ENCODE measurements around the gene ANO10.
"Not testable (repeated sequence)": the region's sequence is repeated elsewhere in the genome, so short reads cannot be mapped to it uniquely, and the experiment has no call there.

ANO10 gene

DNA sequence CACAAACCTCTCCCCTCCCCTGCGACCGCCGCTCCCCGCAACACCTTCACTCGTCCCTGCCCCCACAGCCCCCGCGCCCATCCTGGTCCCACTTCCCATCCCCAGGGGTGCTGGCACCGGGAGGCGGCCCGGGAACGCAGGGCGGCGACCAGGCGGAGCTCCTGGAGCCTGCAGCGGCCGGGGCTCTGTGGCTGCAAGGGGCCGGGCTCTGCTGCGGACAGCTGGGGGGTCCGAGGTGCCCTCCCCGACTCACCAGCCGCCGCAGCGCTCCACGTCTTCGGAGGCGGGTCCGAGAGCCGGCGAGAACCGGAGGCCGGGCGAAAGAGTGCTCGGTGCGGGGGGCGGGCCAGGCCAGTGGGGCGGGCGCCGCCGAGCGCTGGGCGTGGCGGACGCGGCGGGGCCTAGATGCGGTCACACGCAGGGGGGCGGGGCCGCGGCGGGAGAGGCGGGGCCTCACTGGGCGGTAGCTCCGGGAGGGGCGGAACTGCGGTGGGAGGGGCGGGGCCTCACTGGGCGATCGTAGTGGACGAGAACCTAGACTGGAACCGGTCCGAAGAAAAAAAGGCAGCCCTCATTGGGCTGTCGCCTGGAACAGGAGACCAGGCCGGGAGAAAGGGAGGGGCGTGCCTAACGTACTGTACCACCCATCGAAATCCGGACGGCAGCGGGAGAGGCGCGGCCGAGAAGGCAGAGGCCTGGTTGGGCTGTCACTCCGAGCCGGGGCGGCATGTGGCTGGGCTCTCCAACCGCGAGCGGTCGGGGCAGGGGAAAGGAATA, at the start of gene ANO10:
Gene ANO10 (minus strand): TSS at position 356 of the 777 bp plus-strand sequence. CDS start 16,159 bp downstream, outside the sequence.
- peak; percentile 99 for DNase-seq

DNA sequence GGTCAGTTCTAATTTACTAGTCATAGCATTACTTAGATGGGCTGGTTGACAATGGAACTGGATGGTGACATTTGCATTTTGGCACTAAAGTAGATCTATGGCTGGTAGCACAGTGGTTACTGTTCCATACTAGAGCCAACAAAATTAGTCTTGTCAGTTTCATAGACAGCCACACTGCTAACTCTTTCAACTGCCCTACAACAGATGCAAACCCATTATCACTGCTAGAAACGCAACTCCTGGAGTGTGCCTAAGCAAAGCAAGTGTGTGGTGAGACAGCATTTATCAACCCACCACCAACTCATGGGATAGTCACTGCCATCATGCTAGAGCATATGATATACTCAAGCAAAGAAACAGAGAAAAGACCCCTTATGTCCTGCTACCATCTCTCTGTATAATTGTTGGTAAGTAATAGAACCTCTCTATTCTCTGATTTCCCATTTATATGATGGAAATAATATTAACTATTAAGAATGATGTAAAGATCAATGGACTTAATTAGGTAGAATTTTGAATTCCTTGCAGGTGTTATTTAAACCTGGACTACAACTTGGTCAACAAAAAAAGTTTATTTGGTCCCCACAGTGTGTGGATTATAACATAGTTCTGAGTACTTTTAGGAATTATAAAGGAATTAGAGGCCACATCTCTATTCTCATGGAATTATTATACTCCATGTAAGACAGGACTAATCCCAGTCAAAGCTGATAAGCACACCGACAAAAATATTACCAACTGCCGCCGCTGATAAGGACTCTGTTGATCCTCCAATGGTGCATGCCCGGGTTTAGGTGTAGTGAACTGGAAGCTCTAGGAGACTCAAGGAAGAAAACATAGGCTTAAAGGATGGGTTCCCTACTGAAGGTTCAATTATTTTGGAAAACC, 49.1 kb upstream of the ANO10 start:
- no peak for DNase-seq

DNA sequence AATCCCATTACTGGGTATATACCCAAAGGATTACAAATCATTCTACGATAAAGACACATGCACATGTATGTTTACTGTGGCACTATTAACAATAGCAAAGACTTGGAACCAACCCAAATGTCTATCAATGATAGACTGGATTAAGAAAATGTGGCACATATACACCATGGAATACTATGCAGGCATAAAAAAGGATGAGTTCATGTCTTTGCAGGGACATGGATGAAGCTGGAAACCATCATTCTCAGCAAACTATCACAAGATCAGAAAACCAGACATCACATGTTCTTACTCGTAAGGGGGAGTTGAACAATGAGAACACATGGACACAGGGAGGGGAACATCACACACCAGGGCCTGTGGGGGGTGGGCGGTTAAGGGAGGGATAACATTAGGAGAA, 43.2 kb upstream of the ANO10 start:
- DNase-seq: not testable (repeated sequence)

DNA sequence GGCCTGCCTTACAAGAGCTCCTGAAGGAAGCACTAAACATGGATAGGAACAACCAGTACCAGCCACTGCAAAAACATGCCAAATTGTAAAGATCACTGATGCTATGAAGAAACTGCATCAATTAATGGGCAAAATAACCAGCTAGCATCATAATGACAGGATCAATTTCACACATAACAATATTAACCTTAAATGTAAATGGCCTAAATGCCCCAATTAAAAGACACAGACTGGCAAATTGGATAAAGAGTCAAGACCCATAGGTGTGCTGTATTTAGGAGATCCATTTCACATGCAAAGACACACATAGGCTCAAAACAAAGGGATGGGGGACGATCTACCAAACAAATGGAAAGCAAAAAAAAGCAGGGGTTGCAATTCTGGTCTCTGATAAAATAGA, 39.6 kb upstream of the ANO10 start:
- DNase-seq: not testable (repeated sequence)

DNA sequence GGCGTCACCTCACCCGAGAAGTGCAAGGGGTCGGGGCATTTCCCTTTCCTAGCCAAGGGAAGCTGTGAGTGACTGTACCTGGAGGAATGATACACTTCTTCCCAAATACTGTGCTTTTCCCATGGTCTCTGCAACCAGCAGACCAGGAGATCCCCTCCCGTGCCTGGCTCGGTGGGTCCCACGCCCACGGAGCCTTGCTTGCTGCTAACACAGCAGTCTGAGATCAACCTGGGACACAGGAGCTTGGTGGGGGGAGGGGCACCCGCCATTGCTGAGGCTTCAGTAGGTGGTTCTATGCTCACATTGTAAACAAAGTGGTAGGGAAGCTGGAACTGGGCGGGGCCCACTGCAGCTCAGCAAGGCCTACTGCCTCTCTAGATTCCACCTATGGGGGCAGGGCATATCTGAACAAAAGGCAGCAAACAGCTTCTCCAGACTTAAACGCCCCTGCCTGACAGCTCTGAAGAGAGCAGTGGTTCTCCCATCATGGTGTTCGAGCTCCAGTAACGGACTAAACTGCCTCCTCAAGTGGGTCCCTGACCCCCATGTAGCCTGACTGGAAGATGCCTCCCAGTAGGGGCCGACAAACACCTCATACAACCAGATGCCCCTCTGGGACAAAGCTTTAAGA, 37.6 kb upstream of the ANO10 start:
- DNase-seq: no peak

DNA sequence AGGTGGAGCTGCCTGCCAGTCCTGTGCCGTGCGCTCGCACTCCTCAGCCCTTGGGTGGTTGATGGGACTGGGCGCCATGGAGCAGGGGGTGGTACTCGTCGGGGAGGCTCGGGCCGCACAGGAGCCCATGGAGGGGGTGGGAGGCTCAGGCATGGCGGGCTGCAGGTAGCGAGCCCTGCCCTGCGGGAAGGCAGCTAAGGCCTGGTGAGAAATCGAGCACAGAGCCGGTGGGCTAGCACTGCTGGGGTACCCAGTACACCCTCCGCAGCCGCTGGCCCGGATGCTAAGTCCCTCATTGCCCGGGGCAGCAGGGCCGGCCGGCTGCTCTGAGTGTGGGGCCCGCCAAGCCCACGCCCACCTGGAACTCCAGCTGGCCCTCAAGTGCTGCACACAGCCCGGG, 34.6 kb upstream of the ANO10 start:
- not testable (repeated sequence) for DNase-seq

DNA sequence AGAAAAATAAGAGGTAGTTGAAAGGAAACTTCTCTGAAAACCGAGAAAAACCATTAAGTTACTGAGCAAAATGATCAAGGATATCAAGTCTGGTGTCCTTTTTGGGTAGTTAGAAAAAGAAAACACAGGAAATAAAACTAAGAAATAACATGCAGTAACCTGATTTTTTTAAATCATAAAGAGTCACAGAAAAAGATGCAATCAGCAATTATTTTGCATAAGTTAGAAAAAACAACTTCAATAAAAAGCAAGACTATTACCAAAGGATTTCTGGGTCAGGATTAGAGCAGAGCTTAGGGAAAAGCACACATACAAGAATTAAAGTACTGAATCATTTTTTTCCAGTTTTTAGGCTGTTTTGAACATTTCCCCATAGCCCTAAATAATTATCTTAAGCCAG, 28.5 kb upstream of the ANO10 start:
- no peak for DNase-seq

- DNase-seq: no peak
These were observed 27.7 kb upstream of the ANO10 start for GRCh38 chr3:43649365-43649968.

GRCh38 chr3:43648957-43649356, 27.1 kb upstream of the ANO10 start:
- no peak for DNase-seq

DNA sequence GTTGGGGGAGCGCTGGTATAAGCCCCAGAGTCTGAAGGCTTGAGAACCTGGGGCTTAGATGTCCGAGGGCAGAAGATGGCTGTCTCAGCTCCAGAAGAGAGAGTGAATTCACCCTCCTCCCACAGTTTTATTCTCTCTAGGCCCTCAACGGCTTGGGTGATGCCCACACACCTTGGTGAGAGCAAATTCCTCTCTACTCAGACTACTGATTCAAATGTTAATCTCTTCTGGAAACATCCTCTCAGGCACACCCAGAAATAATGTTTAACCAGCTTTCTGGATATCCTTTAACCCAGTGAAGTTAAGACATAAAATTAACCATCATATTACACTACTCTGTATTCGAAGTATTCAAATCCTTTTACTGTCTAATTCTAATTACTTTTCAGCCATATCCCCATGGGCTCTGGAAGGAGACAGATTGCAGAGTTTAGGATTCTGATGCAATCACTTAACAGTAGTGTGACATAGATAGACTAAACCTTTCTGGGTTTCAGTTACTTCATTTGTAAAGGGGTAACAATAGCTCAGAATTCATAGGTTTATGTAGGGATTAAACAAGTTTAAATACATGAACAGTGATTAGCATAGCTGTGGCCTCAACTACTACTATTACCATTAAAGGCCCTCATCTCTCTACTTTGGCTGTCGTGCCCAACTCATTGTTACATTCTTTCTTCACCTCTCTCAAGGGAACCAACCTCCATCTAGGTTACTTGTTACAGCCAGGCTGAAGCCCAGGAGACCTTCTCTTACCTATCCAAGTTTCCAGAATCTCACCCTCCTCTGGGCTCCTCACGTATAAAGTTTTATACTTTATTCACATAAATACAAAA, 25.7 kb upstream of the ANO10 start:
- DNase-seq: no peak

- no peak for DNase-seq
These were observed 22.6 kb upstream of the ANO10 start for GRCh38 chr3:43644443-43644842.

- no peak for DNase-seq
These were observed 19.7 kb upstream of the ANO10 start for GRCh38 chr3:43641306-43642114.

GRCh38 chr3:43640681-43641080, 18.9 kb upstream of the ANO10 start:
- no peak for DNase-seq

DNA sequence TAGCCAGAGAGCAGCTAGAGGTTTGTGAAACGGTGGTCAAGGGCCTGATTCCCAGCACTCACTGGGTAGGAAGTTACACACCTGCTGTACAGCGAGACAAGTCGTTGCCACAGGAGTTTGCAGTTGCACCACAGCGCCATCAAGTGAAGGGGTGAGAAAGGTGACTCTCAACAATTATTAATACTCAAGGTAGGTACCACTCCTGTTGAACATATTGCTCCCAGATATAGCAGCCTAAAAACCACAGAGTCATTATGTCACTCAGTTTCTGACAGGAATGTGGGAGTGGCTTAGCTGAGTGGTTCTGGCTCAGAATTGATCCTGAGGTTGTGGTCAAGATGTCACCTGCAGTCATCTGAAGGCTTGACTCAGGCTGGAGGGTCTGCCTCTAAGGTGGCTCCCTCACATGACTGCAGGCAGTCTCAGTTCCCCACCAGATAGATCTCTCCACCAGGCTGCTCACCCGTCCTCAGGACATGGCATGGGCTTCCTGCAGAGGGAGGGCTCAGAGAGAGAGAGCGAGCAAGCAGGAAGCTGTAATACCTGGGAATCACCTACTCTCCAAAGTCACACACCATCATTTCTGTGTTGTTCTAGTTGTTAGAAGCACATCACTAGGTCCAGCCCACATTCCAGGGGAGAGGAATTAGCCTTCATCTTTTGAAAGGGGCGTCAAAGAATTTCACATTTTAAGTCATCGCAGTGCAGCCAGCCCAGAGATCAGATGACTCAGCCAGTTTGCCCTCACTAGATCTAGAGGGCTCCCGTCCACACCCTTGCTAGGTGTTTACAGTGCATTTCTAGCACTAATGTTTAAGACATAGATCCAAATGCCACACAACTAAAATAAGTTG, 17.0 kb upstream of the ANO10 start:
- no peak for DNase-seq

- DNase-seq: no peak
These were observed 15.9 kb upstream of the ANO10 start for GRCh38 chr3:43637702-43638101.

DNA sequence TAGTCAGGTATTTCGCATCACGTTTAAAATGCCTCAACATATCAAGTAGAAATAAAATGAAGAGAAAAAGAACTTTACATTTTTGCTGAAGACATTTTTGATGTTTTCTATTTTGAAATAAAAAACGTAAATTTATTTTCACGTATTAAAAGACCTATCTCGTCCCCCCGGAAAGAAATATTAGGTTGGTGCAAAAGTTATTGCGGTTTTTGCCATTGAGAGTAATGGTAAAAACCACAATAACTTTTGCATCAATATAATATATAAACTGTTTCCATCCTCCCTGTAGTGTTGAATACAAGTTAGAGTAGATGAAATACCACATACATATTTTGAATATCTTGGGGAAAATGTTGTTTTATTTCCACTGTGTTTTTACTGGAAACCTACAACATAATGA, 11.2 kb upstream of the ANO10 start:
- no peak for DNase-seq

DNA sequence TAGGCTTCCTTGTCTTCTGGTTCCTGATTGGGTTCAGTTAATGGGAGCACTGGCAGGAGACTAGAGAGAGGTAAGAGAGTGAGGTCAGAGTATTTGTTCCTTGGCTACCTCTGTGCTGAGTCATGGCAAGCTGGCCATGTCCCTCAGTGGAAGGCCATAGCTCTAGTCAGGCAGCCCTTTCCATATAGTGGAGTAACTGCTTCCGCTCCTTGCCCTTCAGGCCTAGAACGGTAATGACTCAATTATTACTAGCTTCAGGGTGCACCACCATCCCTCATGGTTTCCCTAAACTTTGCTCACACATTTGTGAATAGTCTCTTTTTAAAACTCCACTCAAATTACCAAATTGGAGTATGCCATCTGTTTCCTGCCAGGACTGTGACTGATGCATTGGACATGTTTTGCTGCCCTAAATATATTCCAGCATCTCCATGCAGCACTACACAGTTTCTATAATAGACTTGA, 10.5 kb upstream of the ANO10 start:
- DNase-seq: no peak

GRCh38 chr3:43629741-43630140, 7.9 kb upstream of the ANO10 start:
- no peak for DNase-seq

DNA sequence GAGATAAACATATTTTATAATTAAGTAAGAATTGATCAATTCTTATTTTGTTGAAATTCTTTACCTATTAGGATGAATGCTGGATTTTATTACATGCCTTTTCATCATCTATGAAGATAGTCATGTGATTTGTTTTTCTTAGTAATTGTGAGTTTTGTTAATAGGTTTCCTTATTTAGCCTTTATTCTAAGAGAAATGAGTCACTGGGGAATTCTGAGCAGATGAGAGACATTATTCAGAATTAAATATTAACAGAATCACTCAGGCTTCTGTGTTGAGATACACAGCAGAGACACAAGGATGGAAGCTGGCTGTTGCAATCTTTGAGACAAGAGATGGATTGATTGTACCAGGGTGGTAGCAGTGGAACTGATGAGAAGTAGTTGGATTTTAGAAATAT, 7.4 kb upstream of the ANO10 start:
- no peak for DNase-seq

DNA sequence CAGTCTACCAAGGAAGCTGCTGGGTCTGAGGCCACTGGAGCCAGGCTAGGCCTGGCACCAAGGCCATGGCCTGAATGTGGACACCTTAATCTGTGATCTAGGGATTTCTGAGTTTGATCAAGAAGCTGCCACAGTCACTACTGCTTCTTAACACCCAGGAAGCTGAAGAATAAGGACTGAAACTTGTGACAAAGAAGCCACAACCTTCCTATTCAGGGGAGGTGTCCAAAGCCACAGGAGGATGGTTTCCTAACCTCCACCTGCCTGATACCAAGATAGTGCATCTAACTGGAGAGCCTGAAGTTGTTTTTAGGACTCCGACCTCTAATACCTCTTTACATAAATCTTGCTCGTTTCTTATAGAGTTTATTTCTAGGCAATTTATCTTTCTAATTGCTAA, 5.5 kb upstream of the ANO10 start:
- DNase-seq: no peak

Measured in activated CD8-positive, alpha-beta memory T cell treated with anti-CD3 and anti-CD28 coated beads for 24 hours (primary cell).